WI38 (cell line): ENCODE results near the gene ZBTB7C.

Experiments used
- H3K4me3 ChIP-seq: 2 replicates; pipeline ENCODE4 v1.5.1; 2011; ENCODE audit warnings: low read depth, mild to moderate bottlenecking, control low read depth, low read length
- CTCF ChIP-seq: IDR thresholded peaks from 2 replicates; pipeline ENCODE4 v1.5.1; 2012; ENCODE audit warnings: low read depth, mild to moderate bottlenecking, control low read depth, low read length

ZBTB7C gene

GRCh38 chr18:47978141-47978540 is 431.0 kb downstream of the ZBTB7C start:
- no peak overlapping the region for H3K4me3 ChIP-seq
- no peak for TF ChIP-seq CTCF
